PC-3 (cell line): ENCODE data around the gene RARA. TPM values are rescaled to one million over a fixed set of nuclear protein-coding genes. Genes with fewer than 3 reads are reported as not detected.
A peak's percentile ranks its signal among the peaks of the same experiment; 100 is the strongest.

ENCODE experiments used
- ATAC-seq: fragments of 200-7000 bp; cut with Tn5 transposase; 2 replicates; pipeline ENCODE4 v1.9.1; 2020; ENCODE audit warnings: mild to moderate bottlenecking, moderate library complexity
- BruUV-seq: library from RNA; stranded (reverse); fragments of 400-500 nt; replicated peaks from 2 replicates; lab custom pipeline; 2021; lab: Mats Ljungman, UMichigan
- CTCF ChIA-PET: fragments of 300-600 bp; sonication (Branson Sonifier 250); formaldehyde crosslinking; loops from one replicate; lab custom pipeline; 2022; ENCODE audit warnings: antibody characterized with exemption; lab: Charles Lee
- POLR2A ChIA-PET: fragments of 300-600 bp; sonication (Branson Sonifier 250); formaldehyde crosslinking; loops from one replicate; lab custom pipeline; 2022; ENCODE audit warnings: antibody characterized with exemption; ENCODE audit not compliant: unreplicated experiment; lab: Charles Lee
- DNase-seq: peaks from one replicate; pipeline ENCODE4 v3.0.0-alpha.2; 2015
- H2AFZ ChIP-seq: fragments of 300-600 bp; sonication (generic); 2 replicates; pipeline ENCODE4 v1.6.0; 2016; ENCODE audit warnings: antibody characterized with exemption, low read length
- H3F3A ChIP-seq: fragments of 300-600 bp; sonication (generic); one replicate; pipeline ENCODE4 v1.6.0; 2017; ENCODE audit warnings: antibody characterized with exemption, low read length, control low read depth, mild to moderate bottlenecking; ENCODE audit not compliant: unreplicated experiment
- H3K27ac ChIP-seq: fragments of 300-600 bp; sonication (generic); 2 replicates; pipeline ENCODE4 v1.5.1; 2016; ENCODE audit warnings: mild to moderate bottlenecking, low read length
- H3K27me3 ChIP-seq: fragments of 300-600 bp; sonication (generic); 2 replicates; pipeline ENCODE4 v1.6.1; 2016; ENCODE audit warnings: low read length, mixed read lengths
- H3K36me3 ChIP-seq: fragments of 300-600 bp; sonication (generic); 2 replicates; pipeline ENCODE4 v1.6.1; 2016; ENCODE audit warnings: low read depth, mixed run types, low read length, mixed read lengths
- H3K4me1 ChIP-seq: fragments of 300-600 bp; sonication (generic); 2 replicates; pipeline ENCODE4 v1.5.1; 2016; ENCODE audit warnings: low read length; ENCODE audit not compliant: insufficient read depth
- H3K4me2 ChIP-seq: fragments of 300-600 bp; sonication (generic); 2 replicates; pipeline ENCODE4 v1.6.0; 2016; ENCODE audit warnings: low read length
- H3K4me3 ChIP-seq: fragments of 300-600 bp; sonication (generic); 2 replicates; pipeline ENCODE4 v1.5.1; 2016; ENCODE audit warnings: mild to moderate bottlenecking, low read length, mixed read lengths
- H3K79me2 ChIP-seq: fragments of 300-600 bp; sonication (generic); 2 replicates; pipeline ENCODE4 v1.6.1; 2017; ENCODE audit warnings: low read length, mixed read lengths
- H3K9ac ChIP-seq: fragments of 300-600 bp; sonication (generic); 2 replicates; pipeline ENCODE4 v1.6.0; 2016; ENCODE audit warnings: mild to moderate bottlenecking, low read length
- H3K9me2 ChIP-seq: fragments of 300-600 bp; sonication (generic); replicated peaks from 2 replicates; pipeline ENCODE4 v1.6.1; 2016; ENCODE audit warnings: mixed run types, low read length, mixed read lengths
- H3K9me3 ChIP-seq: fragments of 300-600 bp; sonication (generic); 2 replicates; pipeline ENCODE4 v1.6.1; 2016; ENCODE audit warnings: low read length, mixed read lengths
- H4K20me1 ChIP-seq: fragments of 300-600 bp; sonication (generic); 2 replicates; pipeline ENCODE4 v1.6.1; 2016; ENCODE audit warnings: low read length, mixed read lengths
- EZH2 ChIP-seq: fragments of 300-600 bp; sonication (generic); IDR thresholded peaks from one replicate; pipeline ENCODE4 v1.6.1; 2017; ENCODE audit warnings: antibody characterized with exemption, mild to moderate bottlenecking, low read length; ENCODE audit not compliant: unreplicated experiment
- EZH2phosphoT487 ChIP-seq: fragments of 300-600 bp; sonication (generic); IDR thresholded peaks from 2 replicates; pipeline ENCODE4 v1.6.1; 2018; ENCODE audit warnings: mild to moderate bottlenecking, antibody characterized with exemption, low read length, borderline replicate concordance
- intact Hi-C: fragments of 100-400 bp; cut with micrococcal nuclease; formaldehyde crosslinking; loops from 2 replicates; pipeline ENCODE4 v1.9.0; 2023
- total RNA-seq: library from RNA; depleted of rRNA; stranded (reverse); fragments of >200 nt; gene quantifications from 2 replicates; pipeline ENCODE4 v1.2.3, GENCODE V29; 2014
- TF ChIP-seq, protein P1 (sequence below): fragments of 300-600 bp; sonication (generic); conservative IDR thresholded peaks from 2 replicates; pipeline ENCODE4 v1.5.1; 2017; ENCODE audit warnings: antibody characterized with exemption, low read depth, mild to moderate bottlenecking, low read length

RARA gene
- total RNA-seq, 1 experiment from 2014 or later = 19.6 TPM

DNA sequence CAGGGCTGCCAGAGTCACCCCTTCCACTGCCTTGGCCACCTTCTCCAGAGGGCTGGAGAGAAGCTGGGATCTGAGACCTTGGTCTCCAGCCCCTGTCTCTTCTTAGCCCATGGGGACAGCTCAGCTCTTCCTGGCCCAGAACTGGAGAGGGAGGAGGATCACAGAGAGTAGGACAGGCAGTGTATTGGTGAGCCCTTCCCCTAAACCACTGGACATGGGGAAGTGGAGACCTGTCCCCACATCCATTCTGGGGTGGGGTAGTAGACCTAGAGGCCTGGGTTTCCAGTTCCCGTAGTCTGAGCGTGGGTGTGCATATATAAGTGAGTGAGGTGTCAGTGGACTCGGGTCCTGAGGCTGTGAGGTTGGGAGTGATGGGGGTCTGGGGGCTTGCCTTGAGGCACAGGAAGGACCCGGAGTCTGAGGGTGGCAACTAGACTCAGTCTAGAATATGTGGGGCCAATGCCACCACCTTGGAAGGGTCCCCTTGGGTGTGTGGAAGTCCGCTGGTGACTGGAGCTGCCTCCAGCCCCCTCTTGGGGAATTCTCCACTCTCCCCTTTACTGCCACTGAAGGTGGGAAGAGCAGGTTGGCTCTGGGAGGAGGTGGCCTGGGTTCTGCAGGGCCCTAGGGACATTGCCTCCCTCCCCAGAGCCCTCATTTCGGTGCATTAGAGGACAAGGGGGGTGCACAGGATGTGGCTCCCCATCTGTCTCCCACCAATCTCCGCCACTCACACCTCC lies 35.6 kb downstream of the RARA start:
- H3K9ac ChIP-seq = peak overlapping the region; percentile 44
- H3K9me2 ChIP-seq = no peaks in the 10 kb centered on the region
- no TSS peak for BruUV-seq
- H3K27me3 ChIP-seq = no peaks in the 10 kb centered on the region
- intact Hi-C loops = loop anchor here (5.0 kb wide), 1 partner anchor 42 kb away; no protein-coding TSS in a partner anchor
- 0 out of 2 replicates have a peak overlapping the region, but pooled peaks have one; percentile 14 for H3K27ac ChIP-seq
- TF ChIP-seq, protein P1, sequence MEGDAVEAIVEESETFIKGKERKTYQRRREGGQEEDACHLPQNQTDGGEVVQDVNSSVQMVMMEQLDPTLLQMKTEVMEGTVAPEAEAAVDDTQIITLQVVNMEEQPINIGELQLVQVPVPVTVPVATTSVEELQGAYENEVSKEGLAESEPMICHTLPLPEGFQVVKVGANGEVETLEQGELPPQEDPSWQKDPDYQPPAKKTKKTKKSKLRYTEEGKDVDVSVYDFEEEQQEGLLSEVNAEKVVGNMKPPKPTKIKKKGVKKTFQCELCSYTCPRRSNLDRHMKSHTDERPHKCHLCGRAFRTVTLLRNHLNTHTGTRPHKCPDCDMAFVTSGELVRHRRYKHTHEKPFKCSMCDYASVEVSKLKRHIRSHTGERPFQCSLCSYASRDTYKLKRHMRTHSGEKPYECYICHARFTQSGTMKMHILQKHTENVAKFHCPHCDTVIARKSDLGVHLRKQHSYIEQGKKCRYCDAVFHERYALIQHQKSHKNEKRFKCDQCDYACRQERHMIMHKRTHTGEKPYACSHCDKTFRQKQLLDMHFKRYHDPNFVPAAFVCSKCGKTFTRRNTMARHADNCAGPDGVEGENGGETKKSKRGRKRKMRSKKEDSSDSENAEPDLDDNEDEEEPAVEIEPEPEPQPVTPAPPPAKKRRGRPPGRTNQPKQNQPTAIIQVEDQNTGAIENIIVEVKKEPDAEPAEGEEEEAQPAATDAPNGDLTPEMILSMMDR = no peak
- TF ChIP-seq EZH2phosphoT487 (no peak), EZH2 (no peak)
- peaks cover 7% of the 10 kb centered on the region for H3K4me1 ChIP-seq
- 0 out of 2 replicates have a peak overlapping the region, but pooled peaks have one; percentile 43 for H2AFZ ChIP-seq
- H3K79me2 ChIP-seq = peaks cover 8% of the 10 kb centered on the region; the same call in 1 of the 2 replicates
- no peaks in the 10 kb centered on the region for H3K9me3 ChIP-seq
- peak overlapping the region; percentile 70 for H3K4me2 ChIP-seq
- H3F3A ChIP-seq = no peaks in the 10 kb centered on the region
- POLR2A ChIA-PET = no interaction called here
- peak overlapping the region; percentile 57; the same call in 1 of the 2 replicates for H3K4me3 ChIP-seq
- DNase-seq = no peak
- no peaks in the 10 kb centered on the region for H4K20me1 ChIP-seq
- H3K36me3 ChIP-seq = no peaks in the 10 kb centered on the region
- ATAC-seq = no peak
- CTCF ChIA-PET = no interaction called here

DNA sequence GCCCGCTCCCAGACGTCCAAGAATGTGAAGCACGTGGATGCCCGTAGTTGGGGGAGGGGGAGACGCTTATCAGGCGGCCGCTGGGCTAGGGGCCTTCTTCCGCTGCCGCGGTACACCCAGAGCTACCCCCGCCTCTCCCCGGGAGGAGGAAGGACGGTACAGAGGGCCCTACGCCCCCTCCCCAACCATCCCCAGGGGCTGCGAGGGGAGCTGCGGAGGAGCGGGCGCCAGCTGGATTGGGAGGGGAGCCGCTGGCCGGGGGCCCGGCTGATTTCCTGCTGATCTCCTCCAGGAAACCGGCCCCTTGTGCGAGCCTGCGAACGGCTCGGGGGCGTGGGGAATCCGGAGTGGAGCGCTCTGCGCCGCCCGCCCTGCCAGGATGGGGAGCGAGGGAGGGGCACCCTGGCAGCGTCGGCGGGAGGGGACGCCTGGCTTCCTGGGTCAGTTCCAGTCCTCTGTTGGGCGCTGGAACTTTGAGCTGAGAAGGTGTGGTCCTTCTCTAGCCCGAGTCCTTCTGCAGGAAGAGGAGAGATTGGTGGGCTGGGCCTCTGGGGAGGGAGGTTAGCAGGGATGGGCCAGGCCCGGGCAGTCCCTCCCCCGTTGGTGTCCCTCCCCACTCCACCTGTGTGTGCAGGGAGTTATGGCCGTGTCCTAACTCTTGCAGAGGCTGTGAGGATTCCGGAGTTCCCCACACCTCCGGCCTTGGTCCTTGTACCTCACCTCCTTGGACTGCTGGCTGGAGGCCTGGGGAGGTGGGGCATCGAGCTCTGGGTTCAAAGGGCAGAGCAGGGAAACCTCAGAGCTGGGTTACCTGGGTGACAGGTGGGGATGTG lies 36.4 kb downstream of the RARA start:
- H3K4me1 ChIP-seq = peaks cover 7% of the 10 kb centered on the region
- ATAC-seq (peak; percentile 46), DNase-seq (peak; percentile 32)
- POLR2A ChIA-PET = interaction anchor here (0.5 kb wide), 1 partner anchor 242 kb away, joined by 5 read pairs; no protein-coding TSS in a partner anchor
- no peaks in the 10 kb centered on the region for H3K9me3 ChIP-seq
- H3K27me3 ChIP-seq = no peaks in the 10 kb centered on the region
- H3K27ac ChIP-seq = 0 out of 2 replicates have a peak overlapping the region, but pooled peaks have one; percentile 14
- CTCF ChIA-PET = interaction anchor here (0.5 kb wide), 1 partner anchor 277 kb away, joined by 9 read pairs; no protein-coding TSS in a partner anchor
- H3K4me3 ChIP-seq = peak overlapping the region; percentile 57; the same call in 1 of the 2 replicates
- H3K79me2 ChIP-seq = peaks cover 7% of the 10 kb centered on the region; the same call in 1 of the 2 replicates
- no peaks in the 10 kb centered on the region for H4K20me1 ChIP-seq
- H3K36me3 ChIP-seq = no peaks in the 10 kb centered on the region
- H3K9me2 ChIP-seq = no peaks in the 10 kb centered on the region
- H2AFZ ChIP-seq = 0 out of 2 replicates have a peak overlapping the region, but pooled peaks have one; percentile 43
- peak overlapping the region; percentile 70 for H3K4me2 ChIP-seq
- intact Hi-C loops = no loop called here
- no peaks in the 10 kb centered on the region for H3F3A ChIP-seq
- no TSS peak for BruUV-seq
- TF ChIP-seq, protein P1 = no peak
- TF ChIP-seq EZH2 = no peak
- no peak for TF ChIP-seq EZH2phosphoT487
- H3K9ac ChIP-seq = peak overlapping the region; percentile 44
